Aorta (tissue), 5 donors: ENCODE data around the gene RRBP1. TPM values are rescaled to one million over a fixed set of nuclear protein-coding genes. Genes with fewer than 3 reads are reported as not detected.
A peak's percentile ranks its signal among the peaks of the same experiment; 100 is the strongest.

ENCODE experiments used
- ATAC-seq: fragments of 200-7000 bp; cut with Tn5 transposase; one replicate; pipeline ENCODE4 v1.9.1; 2022; ENCODE audit warnings: moderate library complexity; ENCODE audit not compliant: low FRiP score
- DNase-seq, 2 donors: peaks; one replicate each; pipeline ENCODE4 v3.0.0-alpha.2; 2020
- H3K27ac ChIP-seq, 2 donors: one replicate each; pipeline ENCODE4 v1.5.1; 2013; ENCODE audit warnings: low read length in 2 of 2, mild to moderate bottlenecking in 2 of 2, moderate library complexity in 2 of 2, control low read depth in 1 of 2, inconsistent platforms in 1 of 2, low read depth in 1 of 2
- H3K27me3 ChIP-seq, 2 donors: one replicate each; pipeline ENCODE4 v1.6.1; 2013; ENCODE audit warnings: control low read depth in 1 of 2, low read length in 1 of 2, mild to moderate bottlenecking in 1 of 2, moderate library complexity in 1 of 2; ENCODE audit not compliant: insufficient read depth in 2 of 2, control insufficient read depth in 1 of 2
- H3K36me3 ChIP-seq, 2 donors: one replicate each; pipeline ENCODE4 v1.6.1; 2013; ENCODE audit warnings: control low read depth in 1 of 2, low read length in 1 of 2, mild to moderate bottlenecking in 1 of 2; ENCODE audit not compliant: insufficient read depth in 2 of 2, control insufficient read depth in 1 of 2
- H3K4me1 ChIP-seq, 2 donors: one replicate each; pipeline ENCODE4 v1.6.1; 2013; ENCODE audit warnings: low read length in 2 of 2, control low read depth in 1 of 2, mild to moderate bottlenecking in 1 of 2, moderate library complexity in 1 of 2; ENCODE audit not compliant: insufficient read depth in 2 of 2, control insufficient read depth in 1 of 2
- H3K4me3 ChIP-seq, 2 donors: one replicate each; pipeline ENCODE4 v1.5.1; 2013; ENCODE audit warnings: low read length in 2 of 2, control low read depth in 1 of 2, mild to moderate bottlenecking in 1 of 2
- H3K9me3 ChIP-seq: one replicate; pipeline ENCODE4 v1.6.1; 2013; ENCODE audit warnings: mild to moderate bottlenecking, low read length; ENCODE audit not compliant: control insufficient read depth
- WGBS, 2 donors: extraction: QIAGEN DNeasy Blood & Tissue Kit; methylation state at CpG; one replicate each; pipeline ENCODE4 v1.1.7; 2013; 5-methylcytosine and 5-hydroxymethylcytosine counted together
- intact Hi-C, 2 donors: fragments of 100-400 bp; cut with DNase I; formaldehyde crosslinking; loops; one replicate each; pipeline versions ENCODE4 v1.14.2 to v1.15.0; 2022
- polyA plus RNA-seq, 2 donors: library from polyadenylated mRNA; stranded (reverse); fragments of 200-250 nt; gene quantifications; one replicate each; pipeline ENCODE4 v1.2.3, GENCODE V29; 2013
- total RNA-seq, 2 donors: library from RNA; stranded (reverse); fragmentation: NEBNext Ultra II Directional; extraction: Animal tissue kit (Norgen Biotek cat#: 25700); gene quantifications; one replicate each; pipeline ENCODE4 v1.2.1, GENCODE V29; 2021
- donor health status: healthy with polysubstance abuse.
- donor health status: Bipolar disorder and iron deficiency.
- donor health status: DM: no; HTN: no; CAD: no.
- donor health status: DM: no; HTN: no; CAD: no.
- donor health status: DM: yes; HTN: yes; CAD: no.

RRBP1 gene
- total and polyA plus RNA-seq, 4 donors, result 19.3 to 178 (median 122) TPM

GRCh38 chr20:17674722-17675518 is 7.1 kb downstream of the RRBP1 start:
- no peak for DNase-seq
- intact Hi-C loops, result loop anchor here in 1 of 2 donors (5.0 kb wide), 1 partner anchor 172 kb away; no protein-coding TSS in a partner anchor
- H3K36me3 ChIP-seq, result no peaks in the 10 kb centered on the region

DNA sequence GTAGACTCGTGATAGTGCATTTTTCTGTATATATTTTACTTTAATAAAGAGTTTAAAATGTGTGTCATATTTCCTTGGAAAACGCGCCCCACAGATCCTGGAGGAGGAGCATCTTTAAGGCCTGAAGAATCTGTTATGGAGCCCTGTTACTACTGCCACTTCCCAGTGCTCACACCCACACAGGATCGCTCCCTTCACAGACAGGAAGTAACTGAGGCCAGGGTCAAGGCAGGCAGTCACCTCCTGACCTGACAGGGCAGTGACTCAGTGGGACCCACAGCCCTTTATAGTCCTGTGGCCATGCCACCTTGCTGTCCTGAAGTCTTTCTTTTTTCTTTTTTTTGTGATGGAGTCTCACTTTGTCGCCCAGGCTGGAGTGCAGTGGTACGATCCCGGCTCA is 9.0 kb downstream of the RRBP1 start:
- Histone ChIP-seq H3K27ac (no peak overlapping the region), H3K36me3 (no peaks in the 10 kb centered on the region), H3K4me1 (no peaks in the 10 kb centered on the region), H3K4me3 (no peak overlapping the region), H3K9me3 (no peaks in the 10 kb centered on the region), H3K27me3 (no peaks in the 10 kb centered on the region)
- ATAC-seq (no peak), DNase-seq (no peak)
- intact Hi-C loops, result no loop called here
- WGBS, 2 donors, result 84 to 90% methylated on average over 7 of the region's 7 CpGs

More at GRCh38 chr20:17674722-17675518, 7.1 kb downstream of the RRBP1 start:
- Histone ChIP-seq H3K27ac (no peak overlapping the region), H3K9me3 (no peaks in the 10 kb centered on the region), H3K27me3 (no peaks in the 10 kb centered on the region), H3K4me3 (no peak overlapping the region), H3K4me1 (no peaks in the 10 kb centered on the region)
- WGBS, 2 donors, result 44 to 45% methylated on average over 9 of the region's 9 CpGs
- ATAC-seq, result peak; percentile 43

- Histone ChIP-seq H3K27me3 (no peaks in the 10 kb centered on the region), H3K36me3 (no peaks in the 10 kb centered on the region), H3K9me3 (no peaks in the 10 kb centered on the region), H3K27ac (no peak overlapping the region), H3K4me3 (no peak overlapping the region), H3K4me1 (no peaks in the 10 kb centered on the region)
- intact Hi-C loops, result no loop called here
- no peak for DNase-seq
- no peak for ATAC-seq
- WGBS, 2 donors, result 69 to 85% methylated on average over 4 of the region's 4 CpGs
Observed at GRCh38 chr20:17671565-17671964, 10.5 kb downstream of the RRBP1 start.

DNA sequence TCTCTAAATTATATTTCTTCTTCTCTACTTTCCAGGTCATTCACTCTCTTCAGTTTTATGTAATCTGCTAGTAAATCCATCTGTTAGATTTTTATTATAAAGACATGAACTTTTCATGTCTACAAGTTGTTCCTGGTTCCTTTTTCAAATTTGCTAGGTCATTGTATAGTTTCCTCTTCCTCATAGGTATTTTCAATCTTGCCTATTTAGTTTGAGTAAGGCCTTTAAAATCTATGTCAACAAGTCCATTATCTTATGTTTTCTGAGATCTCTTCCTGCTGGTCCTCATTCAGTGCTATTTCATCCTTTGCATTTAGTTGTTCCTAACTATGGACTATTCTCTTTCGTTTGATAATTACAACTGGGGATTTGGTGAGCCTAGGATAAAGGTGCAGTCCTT is 11.0 kb downstream of the RRBP1 start:
- H3K36me3 ChIP-seq, result no peaks in the 10 kb centered on the region
- 84 to 89% methylated on average over 1 of the region's 1 CpG for WGBS, 2 donors
- H3K4me1 ChIP-seq, result no peaks in the 10 kb centered on the region
- no peak for ATAC-seq
- no peaks in the 10 kb centered on the region for H3K27me3 ChIP-seq
- H3K4me3 ChIP-seq, result no peak overlapping the region
- DNase-seq, result no peak
- H3K27ac ChIP-seq, result no peak overlapping the region
- intact Hi-C loops, result no loop called here
- no peaks in the 10 kb centered on the region for H3K9me3 ChIP-seq

GRCh38 chr20:17669306-17669931 is 12.6 kb downstream of the RRBP1 start:
- no peak for DNase-seq
- ATAC-seq, result no peak
- WGBS, 2 donors, result 84 to 89% methylated on average over 12 of the region's 12 CpGs
- no peaks in the 10 kb centered on the region for H3K9me3 ChIP-seq
- no peak overlapping the region for H3K4me3 ChIP-seq
- intact Hi-C loops, result no loop called here
- H3K27me3 ChIP-seq, result no peaks in the 10 kb centered on the region
- no peaks in the 10 kb centered on the region for H3K4me1 ChIP-seq
- no peaks in the 10 kb centered on the region for H3K36me3 ChIP-seq
- H3K27ac ChIP-seq, result no peak overlapping the region

DNA sequence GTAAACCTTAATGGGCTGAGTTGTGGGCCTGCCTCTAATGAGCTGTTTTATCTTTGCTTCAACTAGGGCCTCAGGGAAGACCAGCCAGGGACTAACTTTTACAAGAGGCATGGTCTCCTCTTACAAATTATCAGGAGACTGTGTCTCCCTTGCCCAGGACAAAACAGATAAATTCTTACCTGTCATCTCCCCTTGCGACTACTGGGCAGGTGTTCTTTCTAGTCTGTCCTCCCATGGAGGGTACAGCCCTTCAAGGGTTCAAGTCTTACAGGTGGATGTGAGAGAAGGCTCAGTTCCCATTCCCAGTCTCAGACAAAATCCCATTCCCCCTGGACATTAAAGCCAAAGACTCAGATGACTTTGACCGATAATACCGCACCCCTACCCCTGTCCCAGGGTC is 13.6 kb downstream of the RRBP1 start:
- Histone ChIP-seq H3K36me3 (no peaks in the 10 kb centered on the region), H3K4me3 (no peak overlapping the region), H3K27ac (no peak overlapping the region), H3K4me1 (no peaks in the 10 kb centered on the region), H3K27me3 (no peaks in the 10 kb centered on the region), H3K9me3 (no peaks in the 10 kb centered on the region)
- WGBS, 2 donors, result 92 to 99% methylated on average over 3 of the region's 3 CpGs
- intact Hi-C loops, result no loop called here
- ATAC-seq (no peak), DNase-seq (no peak)

DNA sequence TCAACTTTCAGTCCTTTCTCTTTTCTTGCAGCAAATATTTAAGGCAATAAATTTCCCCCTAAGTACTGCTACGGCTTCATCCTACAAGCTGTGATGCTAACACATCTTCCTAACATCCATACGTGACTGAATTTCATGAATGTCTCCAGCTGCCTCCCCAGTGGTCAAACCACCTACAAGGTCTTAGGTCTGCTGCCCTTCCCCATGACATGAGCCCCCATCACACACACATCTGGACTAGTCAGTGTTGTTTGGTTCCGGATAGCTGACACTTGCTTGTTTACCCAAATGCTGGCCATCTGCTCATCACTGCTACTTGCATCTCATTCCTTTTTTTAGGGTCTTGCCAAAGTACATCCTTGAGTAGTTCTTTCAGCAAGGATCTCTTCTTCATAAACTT is 14.6 kb downstream of the RRBP1 start:
- 87% methylated on average over 3 of the region's 3 CpGs for WGBS, 2 donors
- ATAC-seq (no peak), DNase-seq (no peak)
- Histone ChIP-seq H3K9me3 (no peaks in the 10 kb centered on the region), H3K36me3 (no peaks in the 10 kb centered on the region), H3K27ac (no peak overlapping the region), H3K27me3 (no peaks in the 10 kb centered on the region), H3K4me3 (no peak overlapping the region), H3K4me1 (no peaks in the 10 kb centered on the region)
- intact Hi-C loops, result no loop called here

DNA sequence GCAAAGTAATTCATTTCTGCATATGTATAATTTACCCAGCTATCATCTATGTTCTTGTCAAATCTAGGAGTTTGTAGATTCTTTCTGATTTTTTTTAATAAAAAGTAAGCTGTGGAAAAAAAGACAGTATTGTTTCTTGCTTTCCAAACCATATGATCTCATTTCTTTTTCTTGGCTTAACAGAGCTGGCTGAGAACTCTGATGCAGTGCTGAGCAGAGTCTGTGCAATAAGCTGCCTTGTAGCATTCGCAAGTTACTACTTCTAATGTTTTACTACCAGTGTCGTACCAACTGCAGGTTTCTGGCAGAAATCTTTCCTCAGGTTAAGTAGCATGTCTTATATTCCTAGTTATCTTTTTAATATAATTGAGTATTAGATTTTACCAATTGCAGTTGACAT is 15.6 kb downstream of the RRBP1 start:
- Histone ChIP-seq H3K36me3 (no peaks in the 10 kb centered on the region), H3K4me3 (no peak overlapping the region), H3K9me3 (no peaks in the 10 kb centered on the region), H3K27me3 (no peaks in the 10 kb centered on the region), H3K27ac (no peak overlapping the region), H3K4me1 (peaks cover 0 to 2% of the 10 kb centered on the region in 2 donors)
- ATAC-seq (peak; percentile 80), DNase-seq (no peak)
- WGBS, 2 donors, result 3% methylated on average over 2 of the region's 2 CpGs
- intact Hi-C loops, result no loop called here

GRCh38 chr20:17665756-17666155 is 16.3 kb downstream of the RRBP1 start:
- peaks cover 0 to 5% of the 10 kb centered on the region in 2 donors for H3K4me1 ChIP-seq
- intact Hi-C loops, result no loop called here

More at GRCh38 chr20:17665756-17666155, 16.3 kb downstream of the RRBP1 start:
- WGBS, 2 donors, result 60 to 66% methylated on average over 2 of the region's 2 CpGs
- Histone ChIP-seq H3K27me3 (no peaks in the 10 kb centered on the region), H3K27ac (no peak overlapping the region), H3K9me3 (no peaks in the 10 kb centered on the region), H3K4me3 (no peak overlapping the region), H3K36me3 (no peaks in the 10 kb centered on the region)
- no peak for DNase-seq
- ATAC-seq, result no peak
